PC-3 (cell line): ENCODE measurements around the gene GRHL3. TPM values are rescaled to one million over a fixed set of nuclear protein-coding genes. Genes with fewer than 3 reads are reported as not detected.

Experiments
- ATAC-seq: fragments of 200-7000 bp; cut with Tn5 transposase; 2 replicates; pipeline ENCODE4 v1.9.1; 2020; ENCODE audit warnings: mild to moderate bottlenecking, moderate library complexity
- BruUV-seq: library from RNA; stranded (reverse); fragments of 400-500 nt; replicated peaks from 2 replicates; lab custom pipeline; 2021; lab: Mats Ljungman, UMichigan
- CTCF ChIA-PET: fragments of 300-600 bp; sonication (Branson Sonifier 250); formaldehyde crosslinking; loops from one replicate; lab custom pipeline; 2022; ENCODE audit warnings: antibody characterized with exemption; lab: Charles Lee
- POLR2A ChIA-PET: fragments of 300-600 bp; sonication (Branson Sonifier 250); formaldehyde crosslinking; loops from one replicate; lab custom pipeline; 2022; ENCODE audit warnings: antibody characterized with exemption; ENCODE audit not compliant: unreplicated experiment; lab: Charles Lee
- DNase-seq: peaks from one replicate; pipeline ENCODE4 v3.0.0-alpha.2; 2015
- H2AFZ ChIP-seq: fragments of 300-600 bp; sonication (generic); 2 replicates; pipeline ENCODE4 v1.6.0; 2016; ENCODE audit warnings: antibody characterized with exemption, low read length
- H3F3A ChIP-seq: fragments of 300-600 bp; sonication (generic); one replicate; pipeline ENCODE4 v1.6.0; 2017; ENCODE audit warnings: antibody characterized with exemption, low read length, control low read depth, mild to moderate bottlenecking; ENCODE audit not compliant: unreplicated experiment
- H3K27ac ChIP-seq: fragments of 300-600 bp; sonication (generic); 2 replicates; pipeline ENCODE4 v1.5.1; 2016; ENCODE audit warnings: mild to moderate bottlenecking, low read length
- H3K27me3 ChIP-seq: fragments of 300-600 bp; sonication (generic); 2 replicates; pipeline ENCODE4 v1.6.1; 2016; ENCODE audit warnings: low read length, mixed read lengths
- H3K36me3 ChIP-seq: fragments of 300-600 bp; sonication (generic); 2 replicates; pipeline ENCODE4 v1.6.1; 2016; ENCODE audit warnings: low read depth, mixed run types, low read length, mixed read lengths
- H3K4me1 ChIP-seq: fragments of 300-600 bp; sonication (generic); 2 replicates; pipeline ENCODE4 v1.5.1; 2016; ENCODE audit warnings: low read length; ENCODE audit not compliant: insufficient read depth
- H3K4me2 ChIP-seq: fragments of 300-600 bp; sonication (generic); 2 replicates; pipeline ENCODE4 v1.6.0; 2016; ENCODE audit warnings: low read length
- H3K4me3 ChIP-seq: fragments of 300-600 bp; sonication (generic); 2 replicates; pipeline ENCODE4 v1.5.1; 2016; ENCODE audit warnings: mild to moderate bottlenecking, low read length, mixed read lengths
- H3K79me2 ChIP-seq: fragments of 300-600 bp; sonication (generic); 2 replicates; pipeline ENCODE4 v1.6.1; 2017; ENCODE audit warnings: low read length, mixed read lengths
- H3K9ac ChIP-seq: fragments of 300-600 bp; sonication (generic); 2 replicates; pipeline ENCODE4 v1.6.0; 2016; ENCODE audit warnings: mild to moderate bottlenecking, low read length
- H3K9me2 ChIP-seq: fragments of 300-600 bp; sonication (generic); replicated peaks from 2 replicates; pipeline ENCODE4 v1.6.1; 2016; ENCODE audit warnings: mixed run types, low read length, mixed read lengths
- H3K9me3 ChIP-seq: fragments of 300-600 bp; sonication (generic); 2 replicates; pipeline ENCODE4 v1.6.1; 2016; ENCODE audit warnings: low read length, mixed read lengths
- H4K20me1 ChIP-seq: fragments of 300-600 bp; sonication (generic); 2 replicates; pipeline ENCODE4 v1.6.1; 2016; ENCODE audit warnings: low read length, mixed read lengths
- CTCF ChIP-seq: fragments of 300-600 bp; sonication (generic); conservative IDR thresholded peaks from 2 replicates; pipeline ENCODE4 v1.5.1; 2017; ENCODE audit warnings: antibody characterized with exemption, low read depth, mild to moderate bottlenecking, low read length
- EZH2 ChIP-seq: fragments of 300-600 bp; sonication (generic); IDR thresholded peaks from one replicate; pipeline ENCODE4 v1.6.1; 2017; ENCODE audit warnings: antibody characterized with exemption, mild to moderate bottlenecking, low read length; ENCODE audit not compliant: unreplicated experiment
- EZH2phosphoT487 ChIP-seq: fragments of 300-600 bp; sonication (generic); IDR thresholded peaks from 2 replicates; pipeline ENCODE4 v1.6.1; 2018; ENCODE audit warnings: mild to moderate bottlenecking, antibody characterized with exemption, low read length, borderline replicate concordance
- intact Hi-C: fragments of 100-400 bp; cut with micrococcal nuclease; formaldehyde crosslinking; loops from 2 replicates; pipeline ENCODE4 v1.9.0; 2023
- total RNA-seq: library from RNA; depleted of rRNA; stranded (reverse); fragments of >200 nt; gene quantifications from 2 replicates; pipeline ENCODE4 v1.2.3, GENCODE V29; 2014; rRNA removed

The GRHL3 gene
- total RNA-seq, 1 experiment from 2014 or later = 3.5 TPM

GRCh38 chr1:24400065-24400464 is 80.9 kb downstream of the GRHL3 start:
- no TSS peak for BruUV-seq
- Histone ChIP-seq H3K4me2 (peak overlapping the region; percentile 57), H3K4me1 (peaks cover 24% of the 10 kb centered on the region), H3K27me3 (no peaks in the 10 kb centered on the region), H3K9me3 (no peaks in the 10 kb centered on the region), H3F3A (peaks cover 17% of the 10 kb centered on the region), H3K9me2 (no peaks in the 10 kb centered on the region), H3K27ac (peak overlapping the region; percentile 78), H4K20me1 (no peaks in the 10 kb centered on the region), H2AFZ (no peak overlapping the region), H3K36me3 (peaks cover 5% of the 10 kb centered on the region), H3K9ac (no peak overlapping the region), H3K79me2 (0 out of 2 replicates have a peak, but pooled peaks cover 4% of the 10 kb centered on the region), H3K4me3 (no peak overlapping the region)
- peak; percentile 97 for ATAC-seq
- ChIA-PET CTCF (interaction anchor here (0.6 to 1.0 kb wide), 5 partner anchors 9 to 341 kb away, joined by 3 to 8 read pairs (median 4); partner anchors contain the start of gene NIPAL3), POLR2A (interaction anchor here (0.6 to 1.0 kb wide), 3 partner anchors 9 to 354 kb away, joined by 5 to 6 read pairs (median 5); no protein-coding TSS in a partner anchor)
- DNase-seq = peak; percentile 71
- no peak for TF ChIP-seq CTCF
- TF ChIP-seq EZH2 = no peak
- TF ChIP-seq EZH2phosphoT487 = no peak
- intact Hi-C loops = no loop called here

GRCh38 chr1:24403806-24404205 is 84.6 kb downstream of the GRHL3 start:
- H3K4me1 ChIP-seq = peaks cover 24% of the 10 kb centered on the region
- POLR2A ChIA-PET = no interaction called here
- no peak for TF ChIP-seq CTCF
- no peak for TF ChIP-seq EZH2
- no peak for TF ChIP-seq EZH2phosphoT487
- intact Hi-C loops = no loop called here
- no peak overlapping the region for H3K9ac ChIP-seq
- CTCF ChIA-PET = no interaction called here
- no peak overlapping the region for H3K27ac ChIP-seq
- H3F3A ChIP-seq = peaks cover 17% of the 10 kb centered on the region
- no peak overlapping the region for H2AFZ ChIP-seq
- no TSS peak for BruUV-seq
- H3K4me2 ChIP-seq = no peak overlapping the region
- DNase-seq = no peak
- H3K9me3 ChIP-seq = no peaks in the 10 kb centered on the region
- no peaks in the 10 kb centered on the region for H4K20me1 ChIP-seq
- H3K9me2 ChIP-seq = no peaks in the 10 kb centered on the region
- peaks cover under 1% of the 10 kb centered on the region; the same call in 1 of the 2 replicates for H3K79me2 ChIP-seq
- H3K36me3 ChIP-seq = peaks cover 5% of the 10 kb centered on the region
- no peaks in the 10 kb centered on the region for H3K27me3 ChIP-seq
- H3K4me3 ChIP-seq = no peak overlapping the region
- no peak for ATAC-seq

Other genes starting within 250 kb of the GRHL3 start
- 0.04 and 0.12 TPM in 2 replicates for gene MYOM3, start 207.2 kb upstream of the GRHL3 start, total RNA-seq
- 1.2 TPM in 2 replicates for gene IL22RA1, start 176.2 kb upstream of the GRHL3 start, total RNA-seq
- gene IFNLR1, start 132.1 kb upstream of the GRHL3 start, total RNA-seq = 8.9 and 9.5 TPM in 2 replicates
- 12.8 and 14.9 TPM in 2 replicates for gene STPG1, start 94.4 kb downstream of the GRHL3 start, total RNA-seq
- 35.2 and 43.7 TPM in 2 replicates for gene NIPAL3, start 96.4 kb downstream of the GRHL3 start, total RNA-seq
- 23.0 and 25.6 TPM in 2 replicates for gene RCAN3, start 183.5 kb downstream of the GRHL3 start, total RNA-seq
- gene NCMAP, start 236.7 kb downstream of the GRHL3 start, total RNA-seq = 1.2 and 1.8 TPM in 2 replicates